Measurements from ENCODE around the gene UVRAG.

DNA sequence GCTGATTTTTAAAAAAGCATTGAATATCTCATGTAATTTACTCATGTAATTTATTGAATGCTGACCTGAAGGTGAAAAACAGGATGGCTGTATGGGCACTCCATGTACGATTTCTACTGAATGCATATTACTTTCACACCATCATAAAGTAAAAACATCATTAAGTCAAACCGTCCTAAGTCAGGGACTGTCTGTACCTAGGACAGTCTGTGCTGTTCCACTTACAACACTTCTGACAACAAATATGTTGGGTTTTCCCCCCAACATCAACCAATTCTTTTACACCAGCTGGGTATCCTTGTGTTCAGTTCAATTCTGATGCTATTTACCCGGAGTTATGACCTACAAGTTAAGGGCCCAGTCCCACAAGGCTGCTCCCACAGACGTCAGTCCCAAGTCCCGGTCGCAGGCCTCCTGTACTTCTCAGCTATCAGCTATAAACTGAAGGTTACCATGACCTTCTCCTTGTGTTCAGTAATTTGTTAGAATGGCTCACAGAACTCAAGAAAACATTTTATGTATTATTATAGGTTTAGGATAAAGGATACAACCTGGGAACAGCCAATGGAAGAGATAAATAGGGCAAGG lies 17.0 kb downstream of the UVRAG start:
- TF ChIP-seq, protein P1, sequence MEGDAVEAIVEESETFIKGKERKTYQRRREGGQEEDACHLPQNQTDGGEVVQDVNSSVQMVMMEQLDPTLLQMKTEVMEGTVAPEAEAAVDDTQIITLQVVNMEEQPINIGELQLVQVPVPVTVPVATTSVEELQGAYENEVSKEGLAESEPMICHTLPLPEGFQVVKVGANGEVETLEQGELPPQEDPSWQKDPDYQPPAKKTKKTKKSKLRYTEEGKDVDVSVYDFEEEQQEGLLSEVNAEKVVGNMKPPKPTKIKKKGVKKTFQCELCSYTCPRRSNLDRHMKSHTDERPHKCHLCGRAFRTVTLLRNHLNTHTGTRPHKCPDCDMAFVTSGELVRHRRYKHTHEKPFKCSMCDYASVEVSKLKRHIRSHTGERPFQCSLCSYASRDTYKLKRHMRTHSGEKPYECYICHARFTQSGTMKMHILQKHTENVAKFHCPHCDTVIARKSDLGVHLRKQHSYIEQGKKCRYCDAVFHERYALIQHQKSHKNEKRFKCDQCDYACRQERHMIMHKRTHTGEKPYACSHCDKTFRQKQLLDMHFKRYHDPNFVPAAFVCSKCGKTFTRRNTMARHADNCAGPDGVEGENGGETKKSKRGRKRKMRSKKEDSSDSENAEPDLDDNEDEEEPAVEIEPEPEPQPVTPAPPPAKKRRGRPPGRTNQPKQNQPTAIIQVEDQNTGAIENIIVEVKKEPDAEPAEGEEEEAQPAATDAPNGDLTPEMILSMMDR (IDR thresholded peaks at IDR 0.05): no peak
- no peak for TF ChIP-seq POLR2AphosphoS5 (IDR thresholded peaks at IDR 0.05)
- peak in 2 of 4 donors; percentile 42 to 54 for TF ChIP-seq EP300 (IDR thresholded peaks at IDR 0.05)
- no peak for TF ChIP-seq POLR2A (IDR thresholded peaks at IDR 0.05)

Data from upper lobe of left lung (tissue), 4 donors.